Glutamatergic neuron (in vitro differentiated cells): Measurements from ENCODE around the gene SPON2. TPM values are rescaled to one million over a fixed set of nuclear protein-coding genes. Genes with fewer than 3 reads are reported as not detected.

ENCODE experiments used
- DNase-seq: peaks from one replicate; pipeline ENCODE4 v3.0.0; 2022
- H3K27ac Mint-ChIP-seq: one replicate; pipeline ENCODE4 v1.8.0; 2020; ENCODE audit warnings: mild to moderate bottlenecking, mixed read lengths, inconsistent platforms; ENCODE audit not compliant: unreplicated experiment
- H3K27me3 Mint-ChIP-seq: one replicate; pipeline ENCODE4 v1.8.0; 2020; ENCODE audit warnings: mild to moderate bottlenecking, moderate library complexity, mixed read lengths, inconsistent platforms; ENCODE audit not compliant: unreplicated experiment
- H3K36me3 Mint-ChIP-seq: one replicate; pipeline ENCODE4 v1.8.0; 2020; ENCODE audit warnings: mild to moderate bottlenecking, mixed read lengths, inconsistent platforms; ENCODE audit not compliant: unreplicated experiment
- H3K4me1 Mint-ChIP-seq: one replicate; pipeline ENCODE4 v1.8.0; 2020; ENCODE audit warnings: mild to moderate bottlenecking, low read depth, mixed read lengths, inconsistent platforms; ENCODE audit not compliant: unreplicated experiment
- H3K4me3 Mint-ChIP-seq: one replicate; pipeline ENCODE4 v1.8.0; 2020; ENCODE audit warnings: mild to moderate bottlenecking, mixed read lengths, inconsistent platforms; ENCODE audit not compliant: unreplicated experiment
- H3K9me3 Mint-ChIP-seq: one replicate; pipeline ENCODE4 v1.8.0; 2020; ENCODE audit warnings: mild to moderate bottlenecking, moderate library complexity, mixed read lengths, inconsistent platforms; ENCODE audit not compliant: unreplicated experiment
- total RNA-seq: library from RNA; stranded (reverse); fragmentation: NEBNext Ultra II Directional; extraction: Animal tissue kit (Norgen Biotek cat#: 25700); gene quantifications from one replicate; pipeline ENCODE4 v1.2.1, GENCODE V29; 2021; ENCODE audit not compliant: unreplicated experiment
- TF ChIP-seq, protein P1 (sequence below): fragments of 200-600 bp; sonication (generic); IDR thresholded peaks from one replicate; pipeline ENCODE4 v1.5.0; 2021; ENCODE audit not compliant: partially characterized antibody, unreplicated experiment

Gene SPON2
- total RNA-seq, 1 donor from 2014 or later, result 769 TPM

DNA sequence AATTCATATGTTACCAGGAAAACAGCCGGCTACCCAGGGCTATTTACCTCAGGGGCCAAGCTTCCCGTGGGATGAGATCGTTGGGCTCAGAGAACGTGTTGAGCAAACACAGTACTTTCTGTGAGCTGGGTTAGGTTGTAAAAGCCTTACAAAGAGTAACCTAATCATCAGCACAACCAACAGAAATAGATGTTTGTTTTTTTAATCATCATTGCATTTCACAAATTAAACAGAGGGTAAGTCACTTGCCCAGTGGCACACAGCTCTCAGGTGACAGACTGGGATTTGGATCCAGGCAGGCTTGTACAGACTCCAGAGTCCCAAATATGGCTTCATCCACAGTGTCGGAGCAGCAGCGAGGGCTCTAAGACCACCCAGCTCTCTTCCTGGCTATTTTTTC is 20.1 kb downstream of the SPON2 start:
- TF ChIP-seq, protein P1, sequence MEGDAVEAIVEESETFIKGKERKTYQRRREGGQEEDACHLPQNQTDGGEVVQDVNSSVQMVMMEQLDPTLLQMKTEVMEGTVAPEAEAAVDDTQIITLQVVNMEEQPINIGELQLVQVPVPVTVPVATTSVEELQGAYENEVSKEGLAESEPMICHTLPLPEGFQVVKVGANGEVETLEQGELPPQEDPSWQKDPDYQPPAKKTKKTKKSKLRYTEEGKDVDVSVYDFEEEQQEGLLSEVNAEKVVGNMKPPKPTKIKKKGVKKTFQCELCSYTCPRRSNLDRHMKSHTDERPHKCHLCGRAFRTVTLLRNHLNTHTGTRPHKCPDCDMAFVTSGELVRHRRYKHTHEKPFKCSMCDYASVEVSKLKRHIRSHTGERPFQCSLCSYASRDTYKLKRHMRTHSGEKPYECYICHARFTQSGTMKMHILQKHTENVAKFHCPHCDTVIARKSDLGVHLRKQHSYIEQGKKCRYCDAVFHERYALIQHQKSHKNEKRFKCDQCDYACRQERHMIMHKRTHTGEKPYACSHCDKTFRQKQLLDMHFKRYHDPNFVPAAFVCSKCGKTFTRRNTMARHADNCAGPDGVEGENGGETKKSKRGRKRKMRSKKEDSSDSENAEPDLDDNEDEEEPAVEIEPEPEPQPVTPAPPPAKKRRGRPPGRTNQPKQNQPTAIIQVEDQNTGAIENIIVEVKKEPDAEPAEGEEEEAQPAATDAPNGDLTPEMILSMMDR, result no peak
- H3K4me1 Mint-ChIP-seq, result peaks cover 9% of the 10 kb centered on the region
- H3K36me3 Mint-ChIP-seq, result peaks cover 12% of the 10 kb centered on the region
- H3K27me3 Mint-ChIP-seq, result peaks cover 8% of the 10 kb centered on the region
- no peak for DNase-seq
- peak overlapping the region; percentile 70 for H3K27ac Mint-ChIP-seq
- peaks cover 14% of the 10 kb centered on the region for H3K9me3 Mint-ChIP-seq
- peak overlapping the region; percentile 1 for H3K4me3 Mint-ChIP-seq

DNA sequence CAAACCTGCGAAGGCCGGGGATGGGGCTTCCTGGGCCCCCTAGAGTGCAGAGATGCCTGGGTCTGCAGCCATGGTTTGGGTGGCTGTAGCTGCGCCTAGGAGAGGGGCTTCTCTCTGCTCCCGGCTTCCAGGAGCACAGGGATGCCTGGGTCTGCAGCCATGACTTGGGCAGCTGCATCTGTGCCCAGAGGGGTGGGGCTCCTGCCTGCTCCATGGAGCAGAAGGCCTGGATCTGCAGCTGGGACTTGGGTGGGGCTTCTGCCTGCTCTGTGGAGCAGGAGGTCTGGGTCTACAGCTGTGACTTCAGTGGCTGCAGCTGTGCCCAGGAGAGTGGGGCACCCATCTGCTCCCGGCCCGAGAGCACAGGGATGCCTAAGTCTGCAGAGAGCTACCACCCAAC is 20.8 kb downstream of the SPON2 start:
- Mint-ChIP-seq H3K4me1 (peaks cover 9% of the 10 kb centered on the region), H3K9me3 (peaks cover 14% of the 10 kb centered on the region), H3K4me3 (no peak overlapping the region), H3K27me3 (peaks cover 8% of the 10 kb centered on the region), H3K36me3 (peaks cover 14% of the 10 kb centered on the region), H3K27ac (no peak overlapping the region)
- TF ChIP-seq, protein P1, result no peak
- DNase-seq, result no peak

DNA sequence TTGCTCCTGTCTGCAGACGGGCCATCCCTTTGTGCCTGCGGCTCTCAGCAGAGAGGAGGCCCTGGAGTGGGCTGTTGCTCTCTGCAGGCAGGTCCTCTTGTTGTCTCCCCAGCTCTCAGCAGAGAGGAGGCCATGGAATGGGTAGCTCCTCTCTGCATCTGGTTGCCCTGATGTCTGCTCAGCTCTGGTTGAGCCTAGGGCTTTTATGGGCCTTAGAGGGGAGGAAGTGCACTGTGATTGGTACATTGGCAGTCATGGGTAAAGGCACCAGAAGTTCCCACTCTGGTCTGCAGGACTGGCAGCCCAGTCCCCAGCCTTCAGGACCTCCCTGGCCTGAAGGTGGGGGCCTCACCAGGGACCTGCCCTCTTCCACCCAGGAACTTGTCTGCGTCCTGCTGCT is 21.5 kb downstream of the SPON2 start:
- peaks cover 14% of the 10 kb centered on the region for H3K9me3 Mint-ChIP-seq
- peaks cover 8% of the 10 kb centered on the region for H3K27me3 Mint-ChIP-seq
- peaks cover 16% of the 10 kb centered on the region for H3K36me3 Mint-ChIP-seq
- TF ChIP-seq, protein P1, result no peak
- no peak overlapping the region for H3K4me3 Mint-ChIP-seq
- H3K4me1 Mint-ChIP-seq, result peaks cover 9% of the 10 kb centered on the region
- DNase-seq, result no peak
- no peak overlapping the region for H3K27ac Mint-ChIP-seq

DNA sequence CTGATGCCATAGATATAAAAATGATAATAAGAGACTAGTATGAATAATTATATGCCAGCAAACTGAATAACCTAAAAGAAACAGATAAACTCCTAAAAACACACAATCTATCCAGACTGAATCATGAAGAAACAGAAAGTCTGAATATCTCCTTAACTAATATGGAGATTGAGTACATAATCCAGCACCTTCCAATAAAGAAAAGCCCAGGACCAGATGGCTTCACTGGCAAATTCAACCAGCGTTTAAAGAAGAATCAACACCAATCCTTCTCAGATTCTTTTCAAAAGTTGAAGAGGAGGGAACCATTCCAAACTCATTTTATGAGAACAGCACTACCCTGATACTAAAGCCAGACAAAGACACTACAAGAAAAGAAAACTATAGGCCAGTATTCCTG is 32.5 kb downstream of the SPON2 start:
- Mint-ChIP-seq H3K9me3 (peaks cover 4% of the 10 kb centered on the region), H3K36me3 (peaks cover 20% of the 10 kb centered on the region), H3K4me3 (no peak overlapping the region), H3K27ac (no peak overlapping the region), H3K27me3 (no peaks in the 10 kb centered on the region), H3K4me1 (no peaks in the 10 kb centered on the region)
- no peak for DNase-seq
- TF ChIP-seq, protein P1, result no peak

DNA sequence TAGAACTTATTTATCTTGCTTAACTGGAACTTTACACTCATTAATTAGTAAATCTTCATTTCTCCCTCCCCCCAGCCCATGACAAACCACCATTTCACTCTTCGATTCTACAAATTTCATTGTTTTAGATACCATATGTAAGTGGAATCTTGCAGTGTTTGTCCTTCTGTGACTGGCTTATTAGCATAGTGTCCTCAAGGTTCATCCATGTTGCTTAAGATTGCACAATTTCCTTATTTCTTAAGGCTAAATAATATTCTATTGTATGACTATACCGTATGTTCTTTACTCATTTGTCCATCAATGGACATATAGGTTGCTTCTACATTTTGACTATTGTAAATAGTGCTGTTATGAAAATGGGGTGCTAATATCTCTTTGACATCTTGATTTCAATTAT is 34.5 kb downstream of the SPON2 start:
- H3K27me3 Mint-ChIP-seq, result peaks cover 2% of the 10 kb centered on the region
- H3K36me3 Mint-ChIP-seq, result peaks cover 14% of the 10 kb centered on the region
- no peak overlapping the region for H3K27ac Mint-ChIP-seq
- no peak overlapping the region for H3K4me3 Mint-ChIP-seq
- no peaks in the 10 kb centered on the region for H3K9me3 Mint-ChIP-seq
- H3K4me1 Mint-ChIP-seq, result no peaks in the 10 kb centered on the region
- DNase-seq, result no peak
- TF ChIP-seq, protein P1, result no peak
